ENCODE measurements around the gene NHSL1. TPM values are rescaled to one million over a fixed set of nuclear protein-coding genes. Genes with fewer than 3 reads are reported as not detected.

The NHSL1 gene
- total RNA-seq, 2 donors from 2014 or later, result 9.7 to 13.3 TPM

- Histone ChIP-seq H3K27me3 (replicated peaks; ENCODE audit: insufficient read depth) (no peaks in the 10 kb centered on the region), H3K4me3 (no peak overlapping the region), H3K9me3 (no peaks in the 10 kb centered on the region), H3K36me3 (no peaks in the 10 kb centered on the region), H3K4me1 (ENCODE audit: control insufficient read depth in 1 of 2, low read depth in 2 of 2) (no peaks in the 10 kb centered on the region), H3K27ac (no peak overlapping the region)
- DNase-seq (ENCODE audit: low spot score), result no peak
- no peak for ATAC-seq (ENCODE audit: insufficient number of reproducible peaks, low FRiP score, low read depth)
- TF ChIP-seq, protein P1, sequence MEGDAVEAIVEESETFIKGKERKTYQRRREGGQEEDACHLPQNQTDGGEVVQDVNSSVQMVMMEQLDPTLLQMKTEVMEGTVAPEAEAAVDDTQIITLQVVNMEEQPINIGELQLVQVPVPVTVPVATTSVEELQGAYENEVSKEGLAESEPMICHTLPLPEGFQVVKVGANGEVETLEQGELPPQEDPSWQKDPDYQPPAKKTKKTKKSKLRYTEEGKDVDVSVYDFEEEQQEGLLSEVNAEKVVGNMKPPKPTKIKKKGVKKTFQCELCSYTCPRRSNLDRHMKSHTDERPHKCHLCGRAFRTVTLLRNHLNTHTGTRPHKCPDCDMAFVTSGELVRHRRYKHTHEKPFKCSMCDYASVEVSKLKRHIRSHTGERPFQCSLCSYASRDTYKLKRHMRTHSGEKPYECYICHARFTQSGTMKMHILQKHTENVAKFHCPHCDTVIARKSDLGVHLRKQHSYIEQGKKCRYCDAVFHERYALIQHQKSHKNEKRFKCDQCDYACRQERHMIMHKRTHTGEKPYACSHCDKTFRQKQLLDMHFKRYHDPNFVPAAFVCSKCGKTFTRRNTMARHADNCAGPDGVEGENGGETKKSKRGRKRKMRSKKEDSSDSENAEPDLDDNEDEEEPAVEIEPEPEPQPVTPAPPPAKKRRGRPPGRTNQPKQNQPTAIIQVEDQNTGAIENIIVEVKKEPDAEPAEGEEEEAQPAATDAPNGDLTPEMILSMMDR (IDR thresholded peaks at IDR 0.05), result no peak
These were observed 48.8 kb downstream of the NHSL1 start for GRCh38 chr6:138450445-138450844.

DNA sequence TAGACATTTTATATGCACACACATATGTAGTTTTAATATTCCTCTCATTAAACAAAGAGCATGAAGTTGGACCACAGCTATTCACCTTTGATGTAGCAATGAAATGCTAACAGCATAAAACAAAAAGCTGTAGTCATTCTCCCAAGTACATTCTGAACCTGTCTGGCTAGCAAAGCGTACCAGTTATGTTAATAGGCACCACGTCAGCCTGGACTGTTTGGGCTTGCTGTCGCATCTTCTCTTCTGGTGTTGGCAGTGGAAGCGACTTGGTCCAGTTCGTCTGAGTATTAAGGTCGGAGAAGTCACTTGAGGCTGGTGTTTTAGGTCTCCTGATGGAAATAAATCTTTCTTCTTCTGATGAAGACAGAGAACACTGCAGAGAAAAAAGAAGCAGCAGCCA, 52.5 kb downstream of the NHSL1 start:
- Histone ChIP-seq H3K4me1 (ENCODE audit: control insufficient read depth in 1 of 2, low read depth in 2 of 2) (no peaks in the 10 kb centered on the region), H3K27ac (no peak overlapping the region), H3K27me3 (replicated peaks; ENCODE audit: insufficient read depth) (no peaks in the 10 kb centered on the region), H3K36me3 (no peaks in the 10 kb centered on the region), H3K4me3 (no peak overlapping the region), H3K9me3 (no peaks in the 10 kb centered on the region)
- no peak for DNase-seq (ENCODE audit: low spot score)
- TF ChIP-seq, protein P1 (IDR thresholded peaks at IDR 0.05), result no peak
- ATAC-seq (ENCODE audit: insufficient number of reproducible peaks, low FRiP score, low read depth), result no peak

DNA sequence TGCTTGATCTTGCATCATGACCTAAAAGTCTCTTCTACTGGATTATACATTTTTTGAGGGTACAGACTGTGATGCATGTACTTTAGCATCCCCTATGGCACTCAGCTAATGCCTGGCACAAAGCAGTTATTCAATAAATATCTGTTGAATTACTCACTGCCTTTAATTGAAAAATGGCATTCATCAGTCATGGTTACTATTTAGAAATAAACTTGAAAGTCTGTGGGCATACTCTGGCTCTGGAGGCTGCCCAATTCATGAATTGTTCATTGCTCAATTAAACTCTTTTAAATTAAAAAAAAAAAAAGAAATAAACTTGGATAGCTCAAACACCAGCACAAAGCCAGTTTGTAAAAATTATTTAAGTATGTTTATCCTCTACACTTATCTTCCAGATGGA, 55.3 kb downstream of the NHSL1 start:
- no peaks in the 10 kb centered on the region for H3K27me3 ChIP-seq (replicated peaks; ENCODE audit: insufficient read depth)
- H3K4me1 ChIP-seq (ENCODE audit: control insufficient read depth in 1 of 2, low read depth in 2 of 2), result no peaks in the 10 kb centered on the region

GRCh38 chr6:138442663-138443062, 56.6 kb downstream of the NHSL1 start:
- Histone ChIP-seq H3K4me3 (no peak overlapping the region), H3K36me3 (no peaks in the 10 kb centered on the region), H3K27me3 (replicated peaks; ENCODE audit: insufficient read depth) (no peaks in the 10 kb centered on the region), H3K27ac (no peak overlapping the region), H3K9me3 (no peaks in the 10 kb centered on the region), H3K4me1 (ENCODE audit: control insufficient read depth in 1 of 2, low read depth in 2 of 2) (no peaks in the 10 kb centered on the region)
- no peak for DNase-seq (ENCODE audit: low spot score)
- ATAC-seq (ENCODE audit: insufficient number of reproducible peaks, low FRiP score, low read depth), result no peak
- TF ChIP-seq, protein P1 (IDR thresholded peaks at IDR 0.05), result no peak

More for the DNA sequence above, 55.3 kb downstream of the NHSL1 start:
- no peak overlapping the region for H3K4me3 ChIP-seq
- no peak for DNase-seq (ENCODE audit: low spot score)
- ATAC-seq (ENCODE audit: insufficient number of reproducible peaks, low FRiP score, low read depth), result no peak
- no peaks in the 10 kb centered on the region for H3K36me3 ChIP-seq
- no peaks in the 10 kb centered on the region for H3K9me3 ChIP-seq
- no peak overlapping the region for H3K27ac ChIP-seq
- TF ChIP-seq, protein P1 (IDR thresholded peaks at IDR 0.05), result no peak

DNA sequence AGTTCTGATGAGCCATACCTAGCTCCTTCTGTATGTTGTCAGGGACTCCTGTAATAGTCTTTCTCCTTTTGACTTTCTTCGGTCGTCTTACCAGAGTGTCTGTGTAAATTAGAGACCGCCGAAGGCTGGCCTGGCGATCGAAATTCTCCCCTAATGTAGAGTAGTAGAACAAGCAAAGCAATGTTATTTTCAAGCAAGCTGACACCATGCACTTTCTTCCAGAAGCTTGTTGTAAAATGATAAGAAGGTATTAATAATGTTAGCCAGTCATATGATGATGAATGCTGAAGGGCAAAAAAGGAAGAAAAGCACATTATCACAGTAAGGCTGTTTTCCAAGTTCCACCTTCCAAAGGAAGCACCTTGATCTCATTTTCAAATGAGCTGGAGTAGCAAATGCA, 57.3 kb downstream of the NHSL1 start:
- Histone ChIP-seq H3K4me3 (no peak overlapping the region), H3K27ac (no peak overlapping the region), H3K27me3 (replicated peaks; ENCODE audit: insufficient read depth) (no peaks in the 10 kb centered on the region), H3K4me1 (ENCODE audit: control insufficient read depth in 1 of 2, low read depth in 2 of 2) (no peaks in the 10 kb centered on the region), H3K36me3 (no peaks in the 10 kb centered on the region), H3K9me3 (no peaks in the 10 kb centered on the region)
- no peak for DNase-seq (ENCODE audit: low spot score)
- no peak for ATAC-seq (ENCODE audit: insufficient number of reproducible peaks, low FRiP score, low read depth)
- TF ChIP-seq, protein P1 (IDR thresholded peaks at IDR 0.05), result no peak
